HCT116 (cell line): ENCODE measurements around the gene KRTAP12-4. TPM values are rescaled to one million over a fixed set of nuclear protein-coding genes. Genes with fewer than 3 reads are reported as not detected.
"Not testable (repeated sequence)": the region's sequence is repeated elsewhere in the genome, so short reads cannot be mapped to it uniquely, and the experiment has no call there.

Source experiments
- ATAC-seq: fragments of 200-7000 bp; cut with Tn5 transposase; 2 replicates; pipeline ENCODE4 v1.9.1; 2020; ENCODE audit warnings: mild to moderate bottlenecking, moderate library complexity
- BruUV-seq: library from RNA; stranded (reverse); fragments of 400-500 nt; replicated peaks from 2 replicates; lab custom pipeline; 2021; lab: Mats Ljungman, UMichigan
- CTCF ChIA-PET: fragments of 300-600 bp; sonication (Branson Sonifier 250); formaldehyde crosslinking; loops from one replicate; lab custom pipeline; 2021; ENCODE audit warnings: antibody characterized with exemption; lab: Charles Lee
- POLR2A ChIA-PET: fragments of 300-600, 350-600 bp; sonication (Branson Sonifier 250); formaldehyde crosslinking; loops from one replicate; lab custom pipeline; 2021; ENCODE audit warnings: antibody characterized with exemption; lab: Charles Lee
- RAD21 ChIA-PET, 2 experiments: fragments of 300-600 bp; sonication (Branson Sonifier 250); formaldehyde crosslinking; loops; one replicate each; lab custom pipeline; 2023; ENCODE audit warnings: low total read pairs in 2 of 2; ENCODE audit not compliant: uncharacterized antibody in 2 of 2, unreplicated experiment in 2 of 2, low non-redundant PET in 1 of 2; lab: Charles Lee
- DNase-seq: peaks from one replicate; pipeline ENCODE4 v3.0.0-alpha.2; 2010; ENCODE audit warnings: low read depth, low spot score
- H2AFZ ChIP-seq: fragments of 200-600 bp; shearing (Covaris generic), sonication (generic); 2 replicates; pipeline ENCODE4 v1.6.1; 2017; ENCODE audit warnings: low read depth, mixed run types, mixed read lengths, antibody characterized with exemption, low read length; ENCODE audit not compliant: poor library complexity, severe bottlenecking
- H3K27ac ChIP-seq: 2 replicates; pipeline ENCODE4 v1.5.1; 2012; ENCODE audit warnings: low read depth, low read length
- H3K27me3 ChIP-seq: fragments of 200-600 bp; sonication (generic); 2 replicates; pipeline ENCODE4 v1.6.1; 2016; ENCODE audit warnings: mixed run types, low read length, mixed read lengths; ENCODE audit not compliant: insufficient read depth
- H3K36me3 ChIP-seq, 2 experiments: fragments of 200-500 bp in 1 of 2; fragments of 200-600 bp in 1 of 2; sonication (Bioruptor generic) in 1 of 2; sonication (generic) in 1 of 2; 2 replicates each; pipeline versions ENCODE4 v1.5.1 to v1.6.1; 2014 to 2016; ENCODE audit warnings: low read length in 2 of 2, inconsistent platforms in 1 of 2, mixed read lengths in 1 of 2, mixed run types in 1 of 2; ENCODE audit not compliant: insufficient read depth in 2 of 2, control insufficient read depth in 1 of 2
- H3K4me1 ChIP-seq, 2 experiments: fragments of 200-600 bp in 1 of 2; sonication (generic) in 1 of 2; 2 replicates each; pipeline versions ENCODE4 v1.5.1 to v1.6.1; 2012 to 2017; ENCODE audit warnings: low read length in 2 of 2, inconsistent platforms in 1 of 2, mild to moderate bottlenecking in 1 of 2, mixed read lengths in 1 of 2, mixed run types in 1 of 2, moderate library complexity in 1 of 2; ENCODE audit not compliant: insufficient read depth in 2 of 2, control insufficient read depth in 1 of 2
- H3K4me2 ChIP-seq: fragments of 200-600 bp; sonication (generic); 2 replicates; pipeline ENCODE4 v1.6.1; 2017; ENCODE audit warnings: mixed run types, low read length, mixed read lengths
- H3K4me3 ChIP-seq, 2 experiments: fragments of 200-600 bp in 1 of 2; sonication (generic) in 1 of 2; replicated peaks in 1 of 2; 2 replicates each; pipeline ENCODE4 v1.5.1; 2011 to 2016; ENCODE audit warnings: low read length in 2 of 2, control low read depth in 1 of 2, low read depth in 1 of 2, mild to moderate bottlenecking in 1 of 2, mixed read lengths in 1 of 2, mixed run types in 1 of 2
- H3K79me2 ChIP-seq: fragments of 200-600 bp; sonication (generic); 2 replicates; pipeline ENCODE4 v1.6.1; 2017; ENCODE audit warnings: mild to moderate bottlenecking, mixed run types, low read length, moderate library complexity, mixed read lengths; ENCODE audit not compliant: insufficient read depth
- H3K9ac ChIP-seq: fragments of 200-600 bp; sonication (generic); 2 replicates; pipeline ENCODE4 v1.6.1; 2016; ENCODE audit warnings: low read length, mixed read lengths
- H3K9me2 ChIP-seq: fragments of 200-600 bp; sonication (generic), shearing (Covaris generic); 2 replicates; pipeline ENCODE4 v1.6.1; 2017; ENCODE audit warnings: mixed run types, mild to moderate bottlenecking, moderate library complexity; ENCODE audit not compliant: insufficient read depth
- H3K9me3 ChIP-seq, 2 experiments: fragments of 200-500 bp in 1 of 2; fragments of 200-600 bp in 1 of 2; sonication (Bioruptor generic) in 1 of 2; sonication (generic) in 1 of 2; 2 replicates each; pipeline ENCODE4 v1.6.1; 2014 to 2017; ENCODE audit warnings: low read length in 2 of 2, mixed read lengths in 2 of 2, inconsistent platforms in 1 of 2, low read depth in 1 of 2, mild to moderate bottlenecking in 1 of 2, mixed run types in 1 of 2, moderate library complexity in 1 of 2; ENCODE audit not compliant: control insufficient read depth in 1 of 2, insufficient read depth in 1 of 2
- H4K20me1 ChIP-seq: fragments of 200-600 bp; sonication (generic), shearing (Covaris generic); 2 replicates; pipeline ENCODE4 v1.6.1; 2017; ENCODE audit warnings: mixed run types, mild to moderate bottlenecking, moderate library complexity; ENCODE audit not compliant: insufficient read depth
- CBX3 ChIP-seq: IDR thresholded peaks from 2 replicates; pipeline ENCODE4 v1.6.1; 2012; ENCODE audit warnings: low read depth
- ELF1 ChIP-seq: IDR thresholded peaks from 2 replicates; pipeline ENCODE4 v1.6.1; 2012; ENCODE audit warnings: low read depth, borderline replicate concordance
- JUND ChIP-seq: IDR thresholded peaks from 2 replicates; pipeline ENCODE4 v1.6.1; 2012
- MAX ChIP-seq: IDR thresholded peaks from 2 replicates; pipeline ENCODE4 v1.6.1; 2012
- REST ChIP-seq: IDR thresholded peaks from 2 replicates; pipeline ENCODE4 v1.6.1; 2012; ENCODE audit warnings: low read depth
- SIN3A ChIP-seq: IDR thresholded peaks from 2 replicates; pipeline ENCODE4 v1.6.1; 2012; ENCODE audit warnings: low read depth
- SP1 ChIP-seq: IDR thresholded peaks from 2 replicates; pipeline ENCODE4 v1.6.1; 2012; ENCODE audit warnings: low read depth
- YY1 ChIP-seq: IDR thresholded peaks from 2 replicates; pipeline ENCODE4 v1.6.1; 2011; ENCODE audit warnings: low read length, low read depth, moderate library complexity, mild to moderate bottlenecking; ENCODE audit not compliant: insufficient replicate concordance; ENCODE audit errors: extremely low read depth
- ZFX ChIP-seq: fragments of 450-650 bp; IDR thresholded peaks from 2 replicates; pipeline ENCODE4 v1.6.1; 2017
- intact Hi-C: fragments of 100-400 bp; cut with micrococcal nuclease; formaldehyde crosslinking; loops from 2 replicates; pipeline ENCODE4 v1.10.0; 2022
- total RNA-seq: library from RNA; stranded (reverse); gene quantifications from one replicate; pipeline ENCODE4 v1.2.1, GENCODE V29; 2021; ENCODE audit not compliant: unreplicated experiment

The KRTAP12-4 gene
- total RNA-seq, 1 experiment from 2014 or later, result not detected

GRCh38 chr21:44691686-44692085, 37.2 kb upstream of the KRTAP12-4 start:
- H3K79me2 ChIP-seq, result no peaks in the 10 kb centered on the region
- ChIA-PET RAD21 (no interaction called here), CTCF (no interaction called here), POLR2A (no interaction called here)
- no peaks in the 10 kb centered on the region for H3K27me3 ChIP-seq
- H3K9ac ChIP-seq, result no peak overlapping the region
- intact Hi-C loops, result no loop called here
- ATAC-seq (no peak), DNase-seq (no peak)
- H3K4me1 ChIP-seq, result no peaks in the 10 kb centered on the region
- no peaks in the 10 kb centered on the region for H3K36me3 ChIP-seq
- no peak overlapping the region for H3K4me2 ChIP-seq
- no peak overlapping the region for H3K4me3 ChIP-seq
- no TSS peak for BruUV-seq
- H2AFZ ChIP-seq, result no peak overlapping the region
- no peaks in the 10 kb centered on the region for H3K9me2 ChIP-seq
- no peak for TF ChIP-seq SP1
- TF ChIP-seq SIN3A, result no peak
- TF ChIP-seq MAX, result no peak
- no peak for TF ChIP-seq CBX3
- no peak for TF ChIP-seq YY1
- TF ChIP-seq ELF1, result no peak
- TF ChIP-seq REST, result no peak
- no peak for TF ChIP-seq ZFX
- TF ChIP-seq JUND, result no peak
- TF ChIP-seq, all 23 proteins: peak for 0
- Histone ChIP-seq H3K27ac (no peak overlapping the region), H4K20me1 (no peaks in the 10 kb centered on the region), H3K9me3 (peaks cover 4 to 14% of the 10 kb centered on the region in 2 experiments; a peak in 2 of 4 replicates)

GRCh38 chr21:44689740-44690139, 35.3 kb upstream of the KRTAP12-4 start:
- RAD21 ChIA-PET, H3K27me3 ChIP-seq: not testable (repeated sequence)

More at GRCh38 chr21:44689740-44690139, 35.3 kb upstream of the KRTAP12-4 start:
- H3K4me1 ChIP-seq, H3K27ac ChIP-seq, CTCF ChIA-PET, H3K4me3 ChIP-seq, H2AFZ ChIP-seq, H3K36me3 ChIP-seq, POLR2A ChIA-PET, H3K9ac ChIP-seq, H3K9me2 ChIP-seq, ATAC-seq, H3K79me2 ChIP-seq, H3K4me2 ChIP-seq, intact Hi-C loops, H4K20me1 ChIP-seq, BruUV-seq, DNase-seq: not testable (repeated sequence)
- H3K9me3 ChIP-seq, result peaks cover 4 to 14% of the 10 kb centered on the region in 2 experiments; a peak in 2 of 4 replicates
